NCI-H82 treated with DMSO at 0.1 percent for 48 hours (cell line): ENCODE measurements around the gene PTCH1.

Source experiments
- DNase-seq: peaks from one replicate; lab custom pipeline; 2025; ENCODE audit not compliant: unreplicated experiment; lab: John Stamatoyannopoulos, UW

The PTCH1 gene

GRCh38 chr9:95516734-95517558, at the start of gene PTCH1:
Gene PTCH1 (minus strand): TSS chr9:95516971.
- no peak for DNase-seq

DNA sequence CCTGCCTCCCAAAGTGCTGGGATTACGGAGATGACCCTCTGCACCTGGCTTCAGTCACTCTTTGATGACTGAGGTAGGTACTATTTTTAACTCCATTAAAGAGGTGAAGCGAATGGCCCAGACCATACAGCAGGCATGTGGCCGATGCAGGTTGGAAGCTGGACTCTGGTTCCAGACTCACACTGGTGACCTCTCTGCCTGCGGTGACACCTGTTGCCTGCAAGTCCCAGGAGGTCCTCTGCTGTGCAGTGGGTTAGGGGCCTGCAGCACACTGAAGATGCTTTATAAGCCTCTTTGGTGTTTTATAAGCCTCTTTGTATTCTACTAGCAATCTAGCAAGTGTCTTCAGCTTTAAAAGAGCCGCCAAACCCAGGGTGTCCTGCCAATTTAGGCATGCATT, 49.2 kb upstream of the PTCH1 start:
- DNase-seq: no peak

- no peak for DNase-seq
Observed at GRCh38 chr9:95561913-95562312, 45.1 kb upstream of the PTCH1 start.

DNA sequence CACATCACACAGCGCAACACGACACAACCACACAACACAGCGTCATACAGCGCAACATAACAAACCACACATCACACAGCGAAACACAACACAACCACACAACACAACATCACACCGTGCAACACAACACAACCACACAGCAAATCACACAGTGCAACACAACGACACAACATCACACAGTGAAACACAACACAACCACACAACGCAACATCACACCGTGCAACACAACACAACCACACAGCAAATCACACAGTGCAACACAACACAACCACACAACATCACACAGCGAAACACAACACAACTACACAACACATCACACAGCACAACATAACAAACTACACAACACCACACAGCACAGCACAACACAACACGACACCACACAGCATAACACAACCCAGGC, 40.4 kb upstream of the PTCH1 start:
- DNase-seq: no peak

GRCh38 chr9:95556521-95556920, 39.8 kb upstream of the PTCH1 start:
- no peak for DNase-seq

- DNase-seq: no peak
Observed at GRCh38 chr9:95552814-95553546, 36.2 kb upstream of the PTCH1 start.

DNA sequence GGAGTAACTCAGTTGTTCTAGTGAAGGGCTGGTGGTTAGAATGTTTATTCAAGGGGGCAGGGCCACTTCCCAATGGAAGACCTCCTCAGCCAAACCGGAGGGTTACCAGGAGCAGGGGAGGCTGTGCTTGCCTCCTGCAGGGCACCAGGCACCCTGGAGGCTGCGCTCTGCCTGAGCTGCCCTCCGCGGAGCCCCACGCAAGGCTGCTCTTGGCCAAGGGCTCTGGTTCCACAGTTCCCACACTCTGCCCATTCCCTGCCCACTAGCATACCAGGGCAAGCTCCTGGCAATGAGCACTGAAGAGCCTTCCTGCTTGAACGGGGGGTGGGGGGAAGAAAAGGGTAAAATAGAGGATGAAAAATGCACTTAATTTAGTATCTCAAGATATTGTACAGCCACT, 35.5 kb upstream of the PTCH1 start:
- no peak for DNase-seq

DNA sequence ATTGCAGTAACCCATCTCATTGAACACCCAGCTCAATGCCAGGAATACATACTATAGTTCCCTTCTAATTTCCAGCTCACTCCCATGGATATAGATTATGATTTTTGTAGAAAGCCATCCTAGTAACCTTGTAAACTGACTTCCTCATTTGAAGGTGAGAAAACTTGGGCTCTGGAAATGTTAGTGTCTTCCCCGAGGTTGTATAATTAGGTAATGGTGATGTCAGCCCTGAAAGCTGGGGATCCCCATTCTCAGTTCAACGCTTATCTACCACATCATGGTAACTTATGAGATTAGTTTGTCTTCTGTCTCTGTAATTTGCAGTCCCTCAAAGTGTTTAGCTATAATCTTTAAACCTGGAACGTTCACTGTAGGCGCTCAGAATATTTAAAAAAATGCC, 34.6 kb upstream of the PTCH1 start:
- no peak for DNase-seq

DNA sequence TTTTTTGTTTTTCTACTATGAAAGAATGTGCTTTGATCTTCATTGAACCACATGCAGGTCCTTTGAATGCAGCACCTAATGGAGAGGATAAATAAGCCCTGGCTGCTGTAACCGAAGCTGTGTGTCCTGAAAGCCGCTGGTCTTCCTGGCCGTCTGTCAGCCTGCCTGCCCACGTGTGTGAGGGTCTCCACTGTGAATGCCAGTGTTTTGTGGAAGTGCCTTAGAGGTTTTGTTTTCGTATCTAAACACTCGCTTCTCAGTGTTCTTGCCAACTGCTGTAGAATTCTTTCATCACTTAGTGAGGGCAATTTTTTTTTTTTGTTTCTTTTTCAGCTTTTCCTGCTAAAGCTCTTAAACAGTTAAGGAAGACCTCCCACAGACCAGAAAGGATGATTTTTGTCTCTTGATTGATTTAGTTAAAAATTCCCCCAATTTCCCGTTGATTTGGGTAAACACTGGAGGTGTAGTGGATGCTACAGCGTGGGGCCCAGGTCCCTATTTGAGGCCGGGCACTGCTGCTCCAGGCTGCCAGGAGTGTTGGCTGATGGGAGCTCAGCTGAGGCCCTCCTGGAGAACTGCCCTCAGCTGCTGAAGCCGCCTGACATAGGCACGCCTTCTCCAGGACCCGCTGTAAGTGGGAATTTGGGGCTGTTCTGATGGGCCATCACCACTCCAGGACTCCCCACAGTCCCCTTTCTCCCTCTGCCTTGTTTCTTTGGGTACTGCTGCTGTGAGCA, 29.2 kb upstream of the PTCH1 start:
- DNase-seq: no peak

GRCh38 chr9:95533996-95534680, 17.4 kb upstream of the PTCH1 start:
- DNase-seq: no peak

DNA sequence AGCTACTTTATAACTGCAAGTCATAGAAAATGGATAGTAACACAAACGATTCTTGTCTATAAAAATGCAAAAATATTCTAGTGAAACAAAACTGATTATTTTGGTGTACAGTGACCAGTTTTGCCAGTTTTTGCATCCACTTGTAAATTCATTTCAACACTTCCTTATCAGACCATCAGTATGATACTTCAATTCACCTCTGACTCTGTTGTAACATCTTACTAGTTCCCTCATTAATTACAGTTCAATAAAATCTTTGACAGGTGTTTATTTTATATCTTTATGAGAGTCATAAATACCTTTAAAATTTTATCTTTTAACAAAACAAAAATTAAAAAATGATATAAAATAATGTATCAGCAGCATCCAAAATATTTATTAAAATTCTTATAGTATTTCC, 13.1 kb upstream of the PTCH1 start:
- no peak for DNase-seq

DNA sequence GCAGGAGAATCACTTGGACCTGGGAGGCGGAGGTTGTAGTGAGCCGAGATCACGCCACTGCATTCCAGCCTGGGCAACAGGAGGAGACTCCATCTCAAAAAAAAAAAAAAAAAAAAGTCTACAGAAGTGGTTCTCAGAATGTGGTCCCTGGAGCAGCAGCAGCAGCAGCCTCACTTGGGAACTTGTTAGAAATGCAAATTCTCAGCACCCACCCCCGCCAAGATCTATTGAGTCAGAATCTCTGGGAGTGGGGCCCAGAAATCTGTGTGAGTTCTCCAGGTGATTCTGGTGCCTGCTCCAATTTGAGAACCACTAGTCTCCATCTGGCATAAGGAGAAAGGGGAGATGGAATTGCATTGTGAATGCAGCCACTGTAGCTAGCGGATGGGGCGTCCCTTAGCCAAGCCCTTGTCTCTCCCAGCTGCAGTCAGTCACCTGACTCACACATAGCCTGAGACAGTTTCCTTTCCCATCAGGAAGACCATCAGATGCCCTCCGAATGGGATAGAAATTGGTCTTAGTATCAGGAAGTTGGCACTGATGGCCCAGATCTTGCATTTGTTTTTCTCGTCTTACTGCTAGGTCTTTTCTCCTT, 12.2 kb upstream of the PTCH1 start:
- DNase-seq: no peak

DNA sequence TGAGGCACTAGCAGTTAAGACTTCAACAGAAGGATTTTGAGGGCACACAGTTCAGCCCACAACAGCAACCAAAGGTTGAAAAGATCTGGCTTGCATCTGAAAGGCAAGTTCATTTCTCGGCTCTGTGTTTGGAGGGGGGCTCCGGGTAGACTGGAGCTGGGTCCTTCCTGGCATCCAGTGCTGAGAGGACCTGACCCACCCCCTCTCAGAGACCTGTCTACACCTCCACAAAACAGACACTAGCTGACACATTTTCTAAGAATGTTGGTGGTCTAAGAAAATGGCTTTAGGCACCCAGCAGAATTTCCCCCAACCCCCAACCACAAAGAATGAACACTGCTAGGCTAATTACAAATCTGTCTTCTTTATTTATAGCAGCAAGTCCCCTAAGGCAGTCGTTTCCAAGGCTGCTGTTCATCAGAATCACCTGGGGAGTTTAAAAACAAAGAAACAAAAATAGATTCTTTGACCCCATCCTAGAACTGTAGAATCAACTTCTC, 6.2 kb upstream of the PTCH1 start:
- no peak for DNase-seq

DNA sequence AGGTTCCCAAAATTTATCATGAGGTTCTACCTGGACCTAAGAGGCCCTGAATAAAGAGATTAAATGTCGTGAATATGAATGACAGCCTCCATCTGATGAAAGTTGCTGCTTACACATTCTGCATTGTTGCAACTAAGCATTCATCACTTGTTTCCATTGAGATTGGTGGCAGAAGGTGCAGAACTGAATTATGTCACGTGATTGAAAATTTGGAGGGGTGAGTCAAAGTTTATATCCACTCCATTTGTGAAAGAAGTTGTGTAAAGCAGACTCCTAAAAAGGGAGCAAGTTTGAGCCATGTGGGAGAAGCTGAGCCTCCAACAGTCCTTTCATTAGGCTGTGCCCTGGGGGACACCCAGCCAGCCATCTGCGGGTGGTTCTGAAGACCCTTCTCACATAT, 4.9 kb upstream of the PTCH1 start:
- no peak for DNase-seq

- no peak for DNase-seq
Observed at GRCh38 chr9:95517559-95518425, 1.0 kb upstream of the PTCH1 start.

GRCh38 chr9:95516221-95516733, 494 bp downstream of the PTCH1 start:
- DNase-seq: no peak

DNA sequence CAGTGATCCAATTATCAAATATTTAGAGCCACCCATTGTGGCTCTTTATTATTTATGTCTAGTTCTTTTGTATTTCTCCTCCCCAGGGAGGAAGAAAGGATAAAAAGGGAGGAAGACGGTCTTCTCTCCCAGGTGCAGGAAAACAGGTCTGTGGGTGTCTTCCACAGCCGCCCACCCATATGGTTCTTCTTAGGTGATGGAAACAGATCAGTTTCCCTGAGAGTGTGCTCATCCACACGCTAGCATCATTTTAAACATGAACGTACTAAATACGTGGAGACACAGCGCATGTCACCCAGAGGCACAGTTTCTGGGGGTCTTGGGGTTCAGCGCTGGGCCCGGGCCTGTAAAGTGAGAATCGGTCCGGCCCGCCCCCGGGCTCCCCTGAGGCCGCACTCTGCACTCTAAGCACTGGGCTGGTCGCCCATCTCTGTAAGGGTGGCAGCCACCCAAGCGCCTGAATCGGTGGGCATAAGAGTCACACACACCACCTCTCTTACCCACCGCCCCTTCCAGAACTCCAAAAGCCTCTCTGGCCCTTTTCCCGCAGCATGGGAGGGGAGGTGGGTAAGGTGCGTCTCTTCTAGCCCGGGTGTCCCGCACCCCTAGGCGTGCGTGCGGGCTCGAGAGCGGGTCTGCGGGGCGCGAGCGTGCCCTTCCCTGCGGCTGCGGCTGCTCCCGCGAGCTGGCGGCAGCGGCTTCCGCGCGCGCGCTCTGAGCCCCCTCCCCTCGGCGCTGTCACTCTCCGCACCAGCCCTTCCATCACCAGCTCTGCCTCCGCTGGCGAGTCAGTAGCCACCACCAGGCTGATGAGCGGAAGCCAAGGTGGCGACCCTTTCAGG, 1.3 kb downstream of the PTCH1 start:
- no peak for DNase-seq

DNA sequence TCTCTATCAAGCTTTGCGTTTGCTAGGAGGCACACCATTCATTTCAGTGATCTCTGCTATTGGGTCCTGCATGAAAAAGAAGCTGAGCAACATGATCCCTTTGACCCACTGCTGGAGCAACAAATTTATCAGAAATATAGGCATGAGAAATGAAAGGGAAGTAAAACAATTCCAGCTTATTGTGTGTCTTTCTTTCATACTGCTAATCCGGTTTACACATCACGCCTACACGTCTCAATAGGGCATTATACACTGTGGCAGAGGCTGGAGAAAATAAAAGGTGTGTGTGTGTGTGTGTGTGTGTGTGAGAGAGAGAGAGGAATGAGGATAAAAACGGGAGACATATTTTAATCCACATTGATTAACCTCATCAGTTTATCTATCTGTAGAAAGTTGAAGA, 2.4 kb downstream of the PTCH1 start:
- DNase-seq: no peak

- DNase-seq: peak; percentile 50
Observed at GRCh38 chr9:95513711-95514110, 3.1 kb downstream of the PTCH1 start.
